Endothelial cell of hepatic sinusoid (primary cell): ENCODE results near the gene EPHA7.

Source experiments
- in situ Hi-C: cut with HindIII; loops from 2 replicates; pipeline ENCODE4 v1.10.0; 2017; ENCODE audit warnings: low sequenced_read_pairs

Gene EPHA7

DNA sequence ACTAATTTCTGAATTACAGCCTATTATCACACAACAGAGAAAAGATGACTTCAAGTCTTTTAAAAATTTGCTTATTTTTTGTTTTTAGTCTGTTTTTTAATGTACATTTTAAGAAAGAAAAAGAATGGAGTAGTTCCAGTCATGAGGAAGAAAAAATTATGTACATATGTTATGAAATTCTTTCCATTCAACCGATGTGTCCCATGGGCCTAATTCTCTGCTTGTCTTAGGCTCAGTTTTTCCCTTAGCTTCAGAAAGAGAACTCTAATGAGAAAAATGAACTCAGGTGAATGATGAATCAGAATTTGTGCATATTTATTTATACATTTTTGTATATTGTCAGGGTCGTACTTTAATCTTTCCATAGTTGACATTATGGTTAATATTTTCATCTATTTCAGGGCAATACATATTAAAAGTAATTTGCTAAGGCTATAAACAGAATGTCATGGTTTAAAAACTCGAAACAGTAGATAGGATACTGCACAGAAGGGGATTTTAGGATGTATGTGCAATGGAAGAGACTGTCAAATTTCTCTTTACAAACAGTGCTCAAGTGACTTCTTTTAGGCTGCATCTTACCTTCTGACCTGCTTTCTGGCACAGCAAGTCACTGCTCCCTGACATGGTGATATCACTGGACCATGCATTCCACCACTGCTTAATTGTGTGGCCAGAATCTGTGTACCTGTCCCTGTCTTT is 153.1 kb downstream of the EPHA7 start:
- in situ Hi-C loops = no loop called here

GRCh38 chr6:93260881-93261280 is 158.5 kb downstream of the EPHA7 start:
- in situ Hi-C loops = no loop called here

- in situ Hi-C loops = no loop called here
These were observed 160.0 kb downstream of the EPHA7 start for GRCh38 chr6:93259332-93259731.

- in situ Hi-C loops = no loop called here
These were observed 166.4 kb downstream of the EPHA7 start for GRCh38 chr6:93252930-93253329.

DNA sequence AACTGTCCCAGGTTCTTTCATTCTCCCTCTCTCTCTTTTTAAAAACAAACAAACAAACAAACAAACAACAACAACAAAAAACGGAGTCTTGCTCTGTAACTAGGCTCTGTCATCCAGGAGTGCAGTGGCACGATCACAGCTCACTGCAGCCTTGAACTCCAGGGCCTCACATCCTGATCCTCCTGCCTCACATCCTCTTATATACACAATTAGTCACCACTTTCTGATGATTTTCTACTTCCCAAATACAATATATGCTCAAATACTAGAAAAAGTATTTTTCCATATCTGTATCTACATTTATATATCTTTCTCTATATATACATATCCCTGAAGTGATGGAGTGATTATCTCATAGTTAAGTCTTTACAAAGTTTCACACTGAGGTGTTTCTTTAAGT is 170.7 kb downstream of the EPHA7 start:
- in situ Hi-C loops = loop anchor here (5.0 kb wide), 1 partner anchor 46 kb away; no protein-coding TSS in a partner anchor

DNA sequence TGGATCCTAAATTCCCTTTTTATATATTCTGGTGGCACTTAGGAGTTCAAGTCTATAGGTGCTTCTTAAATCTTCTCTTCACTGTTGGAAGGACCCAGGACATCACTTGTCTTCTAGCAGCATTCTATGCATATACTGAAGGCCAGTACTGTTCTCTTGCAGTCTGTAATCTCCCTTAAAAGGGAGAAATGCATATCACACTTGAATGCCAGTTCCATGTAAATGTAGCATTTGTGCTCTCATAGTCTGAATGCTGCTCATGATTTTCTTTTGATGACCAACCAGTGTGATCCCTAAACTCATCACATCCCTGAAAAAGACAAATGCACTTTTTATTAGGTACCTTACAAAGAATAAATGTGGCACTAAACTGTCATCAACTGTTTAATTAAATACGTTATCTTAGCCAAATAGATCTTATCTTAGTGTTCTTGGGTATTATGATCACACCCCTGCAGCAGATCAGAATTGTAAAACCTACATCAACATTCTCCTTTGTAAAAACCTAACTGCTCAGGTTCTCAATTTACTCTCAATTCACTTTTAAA is 176.1 kb downstream of the EPHA7 start:
- in situ Hi-C loops = no loop called here

DNA sequence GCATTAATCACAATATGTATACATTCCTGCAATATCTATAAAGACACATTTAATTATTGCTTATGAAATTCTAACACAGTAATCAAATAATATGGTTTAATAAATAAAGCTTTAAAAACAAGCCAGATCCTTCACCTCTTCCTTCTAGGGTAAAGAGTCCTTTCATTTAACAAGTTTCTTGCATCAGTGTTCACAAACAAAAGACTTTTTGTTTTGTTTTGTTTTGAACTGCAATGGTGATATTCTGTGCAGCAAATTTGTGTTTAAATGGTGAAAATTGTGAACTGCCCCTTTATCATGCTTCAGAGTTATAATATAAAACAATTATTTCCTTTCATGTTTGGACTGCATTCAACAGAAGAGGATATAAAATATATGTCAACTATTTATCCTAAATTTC is 177.3 kb downstream of the EPHA7 start:
- in situ Hi-C loops = no loop called here

DNA sequence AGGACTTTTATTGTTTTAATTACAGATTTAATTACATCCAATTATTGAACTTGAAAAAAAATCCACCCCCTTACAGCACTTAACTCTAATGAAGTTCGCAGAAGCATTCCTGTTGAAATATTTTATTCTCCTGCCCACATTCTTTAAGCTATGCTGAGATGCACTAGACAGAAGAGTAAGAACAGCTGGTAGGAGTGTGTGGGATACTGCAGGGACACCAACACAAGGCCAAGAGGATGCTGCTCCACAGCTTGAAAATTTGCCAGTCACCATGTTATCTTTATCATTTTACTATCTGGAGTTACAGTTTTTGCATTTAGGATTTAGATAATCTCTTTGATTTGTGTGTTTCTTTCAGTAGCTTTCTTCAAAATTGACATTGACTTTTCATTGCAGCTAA is 180.7 kb downstream of the EPHA7 start:
- in situ Hi-C loops = no loop called here

DNA sequence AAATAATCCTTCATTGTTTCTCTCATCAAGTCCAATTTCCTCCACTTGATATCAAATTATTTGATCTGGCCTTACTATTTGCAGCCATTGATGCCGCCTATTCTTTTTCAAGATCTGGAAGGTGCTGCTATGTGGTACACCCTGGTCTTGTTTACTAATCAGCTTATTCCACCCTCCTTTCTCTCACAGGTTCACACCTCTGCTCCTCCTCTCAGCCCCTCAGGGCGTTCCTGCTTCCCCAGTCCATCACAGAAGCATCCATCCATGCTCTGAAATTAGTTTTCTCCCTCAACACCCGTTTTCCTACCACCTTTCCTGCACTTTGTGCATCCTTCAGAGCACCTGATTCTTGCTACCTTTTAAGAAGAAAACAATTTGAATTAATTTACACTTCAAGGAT is 183.6 kb downstream of the EPHA7 start:
- in situ Hi-C loops = no loop called here

GRCh38 chr6:93226822-93227221 is 192.5 kb downstream of the EPHA7 start:
- in situ Hi-C loops = no loop called here

GRCh38 chr6:93222071-93222851 is 197.1 kb downstream of the EPHA7 start:
- in situ Hi-C loops = no loop called here

GRCh38 chr6:93219447-93219846 is 199.9 kb downstream of the EPHA7 start:
- in situ Hi-C loops = no loop called here

DNA sequence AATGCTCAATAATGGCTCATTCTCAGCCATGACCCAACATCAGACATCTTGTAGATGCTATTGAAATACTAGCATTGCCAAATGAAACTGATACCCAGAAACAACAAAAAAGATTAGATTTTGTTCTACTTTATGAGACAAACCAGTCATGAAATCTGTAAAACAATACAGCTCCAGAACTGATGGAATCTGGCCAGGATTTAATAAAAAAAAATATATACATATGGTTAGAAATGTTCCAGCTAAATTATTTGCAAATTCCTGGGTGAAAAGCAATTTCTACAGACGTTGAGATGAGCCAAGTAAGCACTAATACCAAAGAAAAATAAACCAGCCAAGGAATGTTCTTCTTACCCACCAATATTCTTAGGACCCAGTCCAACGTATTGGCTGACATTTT is 201.3 kb downstream of the EPHA7 start:
- in situ Hi-C loops = no loop called here

GRCh38 chr6:93213028-93213427 is 206.3 kb downstream of the EPHA7 start:
- in situ Hi-C loops = no loop called here

DNA sequence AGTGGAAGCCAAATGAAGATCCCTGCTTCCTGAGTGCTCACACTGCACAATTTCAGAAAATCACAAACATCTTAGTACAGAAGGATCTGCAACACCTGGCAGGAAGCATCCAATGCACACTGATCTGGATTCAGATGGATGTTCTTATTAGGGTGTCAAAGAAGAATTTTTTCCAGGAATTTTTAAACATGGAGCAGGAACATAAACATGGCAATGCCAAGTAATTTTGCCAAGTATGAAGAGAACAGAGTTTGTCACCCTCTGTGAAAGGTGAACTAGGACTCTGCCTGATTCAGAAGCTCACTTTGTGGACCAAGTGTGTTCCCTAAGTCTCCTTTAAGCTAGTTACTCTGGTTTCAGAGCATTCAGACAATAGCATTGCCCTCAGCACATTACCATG is 208.5 kb downstream of the EPHA7 start:
- in situ Hi-C loops = no loop called here

DNA sequence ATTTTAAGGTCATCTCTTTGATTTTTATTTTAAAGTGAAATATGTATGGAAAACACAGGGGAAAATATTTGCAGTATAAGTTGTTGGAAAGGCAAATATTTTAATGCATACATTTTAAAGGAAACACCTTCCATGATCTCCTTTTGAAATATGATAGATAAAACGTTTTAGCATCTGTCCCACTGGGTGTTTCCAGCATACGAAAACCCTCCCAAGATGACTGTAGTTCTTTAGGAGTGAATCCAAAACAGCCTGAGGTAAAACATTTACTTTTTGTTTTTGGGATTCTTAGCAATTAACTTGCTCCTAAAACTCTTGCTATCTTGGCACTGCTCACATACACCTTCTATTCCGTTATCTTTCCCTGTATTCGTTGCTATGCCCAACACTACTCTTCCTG is 210.0 kb downstream of the EPHA7 start:
- in situ Hi-C loops = no loop called here

- in situ Hi-C loops = no loop called here
These were observed 222.9 kb downstream of the EPHA7 start for GRCh38 chr6:93196406-93196970.

- in situ Hi-C loops = no loop called here
These were observed 224.9 kb downstream of the EPHA7 start for GRCh38 chr6:93194480-93194879.

GRCh38 chr6:93193868-93194267 is 225.5 kb downstream of the EPHA7 start:
- in situ Hi-C loops = no loop called here
